Hypothalamus (tissue), 51 donors: ENCODE results near the gene C2orf76.
"Not testable (repeated sequence)": the region's sequence is repeated elsewhere in the genome, so short reads cannot be mapped to it uniquely, and the experiment has no call there.

Experiments used
- DNase-seq, 51 donors: peaks; one replicate each; lab custom pipeline; 2025; lab: John Stamatoyannopoulos, UW

Gene C2orf76

GRCh38 chr2:119304847-119305246 lies 61.8 kb downstream of the C2orf76 start:
- no peak for DNase-seq

GRCh38 chr2:119301413-119301812 lies 65.2 kb downstream of the C2orf76 start:
- no peak for DNase-seq

- no peak for DNase-seq
These were observed 70.8 kb downstream of the C2orf76 start for GRCh38 chr2:119295688-119296375.

GRCh38 chr2:119294671-119295070 lies 72.0 kb downstream of the C2orf76 start:
- DNase-seq = no peak

- DNase-seq = no peak
These were observed 72.7 kb downstream of the C2orf76 start for GRCh38 chr2:119293900-119294299.

- no peak for DNase-seq
These were observed 73.4 kb downstream of the C2orf76 start for GRCh38 chr2:119293254-119293653.

GRCh38 chr2:119292226-119292625 lies 74.4 kb downstream of the C2orf76 start:
- peak in 3 of 51 donors; percentile 3 to 12 (median 7) for DNase-seq

GRCh38 chr2:119291588-119292167 lies 75.0 kb downstream of the C2orf76 start:
- DNase-seq = no peak

GRCh38 chr2:119290859-119291587 lies 75.6 kb downstream of the C2orf76 start:
- DNase-seq = peak in 42 of 51 donors; percentile 12 to 92 (median 54)

- no peak for DNase-seq
These were observed 77.0 kb downstream of the C2orf76 start for GRCh38 chr2:119289642-119290041.

- DNase-seq = no peak
These were observed 77.5 kb downstream of the C2orf76 start for GRCh38 chr2:119289093-119289492.

- DNase-seq = no peak
These were observed 78.1 kb downstream of the C2orf76 start for GRCh38 chr2:119288576-119288975.

GRCh38 chr2:119286661-119287060 lies 80.0 kb downstream of the C2orf76 start:
- DNase-seq = no peak

GRCh38 chr2:119283873-119284331 lies 82.7 kb downstream of the C2orf76 start:
- peak in 35 of 51 donors; percentile 14 to 78 (median 47) for DNase-seq

- peak in 45 of 51 donors; percentile 12 to 87 (median 66) for DNase-seq
These were observed 83.6 kb downstream of the C2orf76 start for GRCh38 chr2:119282996-119283511.

GRCh38 chr2:119282146-119282995 lies 84.3 kb downstream of the C2orf76 start:
- no peak for DNase-seq

GRCh38 chr2:119280680-119281079 lies 86.0 kb downstream of the C2orf76 start:
- DNase-seq = no peak

- DNase-seq = no peak
These were observed 87.0 kb downstream of the C2orf76 start for GRCh38 chr2:119279666-119280065.

GRCh38 chr2:119278946-119279345 lies 87.7 kb downstream of the C2orf76 start:
- DNase-seq = no peak

- DNase-seq = not testable (repeated sequence)
These were observed 88.2 kb downstream of the C2orf76 start for GRCh38 chr2:119278385-119278784.
